GM23338 (cell line): ENCODE data around the gene DLG2.
A peak's percentile ranks its signal among the peaks of the same experiment; 100 is the strongest.

Experiments
- EZH2 ChIP-seq: fragments of 200-600 bp; sonication (generic); IDR thresholded peaks from one replicate; pipeline ENCODE4 v1.8.0; 2017; ENCODE audit warnings: antibody characterized with exemption, mild to moderate bottlenecking, low read depth; ENCODE audit not compliant: unreplicated experiment
- EZH2phosphoT487 ChIP-seq: fragments of 200-600 bp; sonication (generic); IDR thresholded peaks from one replicate; pipeline ENCODE4 v1.8.1; 2018; ENCODE audit warnings: antibody characterized with exemption; ENCODE audit not compliant: unreplicated experiment
- JUNB ChIP-seq: IDR thresholded peaks from one replicate; pipeline ENCODE4 v1.6.1; 2016; ENCODE audit warnings: antibody characterized with exemption; ENCODE audit not compliant: unreplicated experiment
- POLR2AphosphoS5 ChIP-seq: IDR thresholded peaks from 2 replicates; pipeline ENCODE4 v1.6.1; 2016; ENCODE audit warnings: antibody characterized with exemption, low read depth
- TF ChIP-seq, protein P1 (sequence below), 2 experiments: fragments of 200-600 bp in 1 of 2; sonication (generic) in 1 of 2; conservative IDR thresholded peaks; 2 replicates each; pipeline versions ENCODE4 v1.5.1 to v1.6.1; 2016 to 2017; ENCODE audit warnings: antibody characterized with exemption in 2 of 2, low read depth in 2 of 2, mild to moderate bottlenecking in 2 of 2, moderate library complexity in 1 of 2

DNA sequence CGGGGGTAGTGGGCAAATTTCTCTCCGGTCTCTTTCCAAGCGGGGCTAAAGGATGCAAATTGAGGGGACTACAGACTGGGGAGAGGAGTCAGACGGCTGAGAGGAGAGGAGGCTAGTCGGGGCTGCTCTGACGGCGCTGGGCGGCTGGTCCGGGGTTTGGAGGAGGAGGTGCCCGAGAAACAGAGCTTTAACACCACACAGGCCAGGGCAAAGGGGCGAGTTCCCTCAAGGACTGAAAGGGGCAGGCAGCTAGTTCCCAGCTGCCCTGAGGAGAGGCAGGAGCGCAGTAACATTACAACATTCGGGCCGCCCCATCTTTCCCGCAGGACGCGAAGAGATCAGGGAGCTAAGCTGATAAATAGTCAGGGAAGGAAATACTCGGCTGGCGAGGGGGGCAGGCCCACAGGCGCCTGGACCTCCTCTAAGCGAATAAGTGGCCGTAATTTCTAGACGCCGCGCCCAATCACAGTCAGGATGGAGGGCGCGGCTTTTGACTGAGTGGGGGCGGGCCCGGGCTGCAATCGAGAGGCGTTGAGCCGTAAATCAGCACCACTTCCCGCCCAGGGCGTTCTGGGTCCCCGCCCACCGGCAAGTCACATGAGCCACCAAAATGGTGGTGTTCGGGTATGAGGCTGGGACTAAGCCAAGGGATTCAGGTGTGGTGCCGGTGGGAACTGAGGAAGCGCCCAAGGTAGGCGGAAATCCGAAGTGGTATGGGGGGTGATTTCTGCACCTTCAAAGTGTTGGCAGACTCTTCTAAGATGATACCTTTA, 1.0 kb upstream of the DLG2 start, which contains the start of gene TMEM126B:
- TF ChIP-seq EZH2, result no peak
- TF ChIP-seq JUNB, result no peak
- peak; percentile 99 for TF ChIP-seq POLR2AphosphoS5
- TF ChIP-seq, protein P1, sequence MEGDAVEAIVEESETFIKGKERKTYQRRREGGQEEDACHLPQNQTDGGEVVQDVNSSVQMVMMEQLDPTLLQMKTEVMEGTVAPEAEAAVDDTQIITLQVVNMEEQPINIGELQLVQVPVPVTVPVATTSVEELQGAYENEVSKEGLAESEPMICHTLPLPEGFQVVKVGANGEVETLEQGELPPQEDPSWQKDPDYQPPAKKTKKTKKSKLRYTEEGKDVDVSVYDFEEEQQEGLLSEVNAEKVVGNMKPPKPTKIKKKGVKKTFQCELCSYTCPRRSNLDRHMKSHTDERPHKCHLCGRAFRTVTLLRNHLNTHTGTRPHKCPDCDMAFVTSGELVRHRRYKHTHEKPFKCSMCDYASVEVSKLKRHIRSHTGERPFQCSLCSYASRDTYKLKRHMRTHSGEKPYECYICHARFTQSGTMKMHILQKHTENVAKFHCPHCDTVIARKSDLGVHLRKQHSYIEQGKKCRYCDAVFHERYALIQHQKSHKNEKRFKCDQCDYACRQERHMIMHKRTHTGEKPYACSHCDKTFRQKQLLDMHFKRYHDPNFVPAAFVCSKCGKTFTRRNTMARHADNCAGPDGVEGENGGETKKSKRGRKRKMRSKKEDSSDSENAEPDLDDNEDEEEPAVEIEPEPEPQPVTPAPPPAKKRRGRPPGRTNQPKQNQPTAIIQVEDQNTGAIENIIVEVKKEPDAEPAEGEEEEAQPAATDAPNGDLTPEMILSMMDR (conservative IDR thresholded peaks at IDR 0.05; ENCODE audit: low read depth in 2 of 2), result no peak
- no peak for TF ChIP-seq EZH2phosphoT487
